GM19239 (cell line): ENCODE results near the gene DCLK2.

ENCODE experiments used
- DNase-seq: peaks from one replicate; pipeline ENCODE4 v3.0.0; 2011; ENCODE audit warnings: low spot score; ENCODE audit not compliant: insufficient read length
- FAIRE-seq: peaks from 2 replicates; lab custom pipeline; 2011; peaks lifted over from hg19 to GRCh38; lab: Jason Lieb, UNC

The DCLK2 gene

DNA sequence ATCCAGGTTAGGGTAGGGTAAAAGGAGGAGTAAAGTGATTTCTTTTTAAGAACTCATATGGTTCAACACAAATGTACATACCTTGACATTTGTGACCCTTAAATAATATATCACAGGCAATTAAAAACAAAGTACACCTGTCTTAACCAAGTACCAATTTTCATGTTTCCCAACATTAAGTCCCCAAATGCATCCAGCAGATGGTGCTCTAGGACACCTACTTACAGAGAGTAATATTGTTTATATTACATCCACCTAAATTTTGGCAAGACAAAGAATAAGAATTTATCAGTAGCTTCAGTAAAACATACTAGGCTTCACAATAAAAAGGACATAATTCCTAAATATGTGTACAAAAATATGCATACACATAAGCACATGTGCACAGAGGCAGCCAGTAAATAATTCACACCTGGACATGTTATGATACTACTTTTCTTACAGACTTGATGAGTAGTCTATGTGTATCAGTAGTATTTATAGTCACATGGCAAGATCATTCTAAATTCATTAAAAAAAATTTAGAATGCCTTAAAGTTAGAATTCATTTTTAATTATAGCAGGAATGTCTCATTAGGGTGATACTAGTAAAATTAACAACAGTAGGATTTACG lies 219.7 kb downstream of the DCLK2 start:
- FAIRE-seq (peak; percentile 47), DNase-seq (no peak)

DNA sequence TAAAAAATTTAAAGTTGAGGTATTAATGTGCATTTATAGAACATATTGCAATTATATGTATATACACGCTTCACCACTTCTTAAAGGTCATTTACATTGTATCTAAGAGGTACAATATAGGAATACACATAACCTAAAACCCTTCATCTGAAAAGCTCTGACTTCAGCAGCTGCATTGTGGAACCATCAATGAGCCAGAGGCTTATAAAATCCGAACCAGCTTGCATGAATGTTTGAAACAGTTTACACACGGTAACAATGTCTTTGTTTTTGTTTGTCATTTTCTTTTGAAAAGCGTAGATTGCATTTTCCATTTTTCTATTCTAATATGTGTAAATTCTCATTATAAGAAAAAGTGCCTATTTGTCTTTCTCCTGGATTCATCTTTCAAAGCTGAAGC lies 221.6 kb downstream of the DCLK2 start:
- FAIRE-seq (no peak), DNase-seq (no peak)

GRCh38 chr4:150302553-150302952 lies 224.3 kb downstream of the DCLK2 start:
- DNase-seq (no peak), FAIRE-seq (no peak)

DNA sequence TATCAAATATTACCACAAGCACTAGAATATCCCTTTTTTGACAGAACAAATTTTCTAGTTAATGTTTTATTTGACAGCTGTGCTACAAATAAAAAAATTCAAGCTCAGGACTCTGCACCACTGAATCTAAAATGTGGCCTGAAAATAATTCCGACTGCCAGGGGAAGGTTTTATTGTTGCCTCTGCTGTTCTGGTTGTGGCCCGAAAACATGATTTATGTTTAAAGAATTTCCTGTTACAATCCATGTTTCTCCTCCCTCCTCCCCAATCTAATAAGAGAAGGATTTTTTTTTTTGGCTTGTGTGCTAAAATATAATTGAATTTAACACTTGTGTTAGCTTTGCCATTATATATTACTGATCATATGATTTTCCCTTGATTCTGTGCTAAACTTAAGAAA lies 227.8 kb downstream of the DCLK2 start:
- DNase-seq (no peak), FAIRE-seq (no peak)

DNA sequence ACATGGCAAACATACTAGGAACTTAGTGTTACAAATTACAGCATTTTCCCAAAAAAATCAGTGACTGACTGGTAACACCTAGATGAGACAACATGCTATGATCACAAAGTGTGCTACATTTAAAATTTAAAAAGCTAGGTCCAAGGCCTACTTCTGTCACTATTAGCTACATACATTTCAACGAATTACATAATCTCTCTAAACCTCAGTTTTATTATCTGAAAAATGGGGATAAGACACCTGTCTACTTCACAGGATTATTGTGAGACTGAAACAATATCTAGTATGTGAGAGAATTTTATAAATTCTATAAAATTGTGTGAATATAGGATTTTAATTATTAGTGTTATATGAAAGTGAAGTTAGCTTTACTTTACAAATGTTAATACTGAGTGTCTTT lies 228.5 kb downstream of the DCLK2 start:
- no peak for FAIRE-seq
- no peak for DNase-seq
